ENCODE results near the gene HOPX. TPM values are rescaled to one million over a fixed set of nuclear protein-coding genes. Genes with fewer than 3 reads are reported as not detected.
"Not testable (repeated sequence)": the region's sequence is repeated elsewhere in the genome, so short reads cannot be mapped to it uniquely, and the experiment has no call there.

Gene HOPX
- total and polyA plus RNA-seq, 8 donors, result 1.2 to 79.1 (median 48.2) TPM; not detected in 1

DNA sequence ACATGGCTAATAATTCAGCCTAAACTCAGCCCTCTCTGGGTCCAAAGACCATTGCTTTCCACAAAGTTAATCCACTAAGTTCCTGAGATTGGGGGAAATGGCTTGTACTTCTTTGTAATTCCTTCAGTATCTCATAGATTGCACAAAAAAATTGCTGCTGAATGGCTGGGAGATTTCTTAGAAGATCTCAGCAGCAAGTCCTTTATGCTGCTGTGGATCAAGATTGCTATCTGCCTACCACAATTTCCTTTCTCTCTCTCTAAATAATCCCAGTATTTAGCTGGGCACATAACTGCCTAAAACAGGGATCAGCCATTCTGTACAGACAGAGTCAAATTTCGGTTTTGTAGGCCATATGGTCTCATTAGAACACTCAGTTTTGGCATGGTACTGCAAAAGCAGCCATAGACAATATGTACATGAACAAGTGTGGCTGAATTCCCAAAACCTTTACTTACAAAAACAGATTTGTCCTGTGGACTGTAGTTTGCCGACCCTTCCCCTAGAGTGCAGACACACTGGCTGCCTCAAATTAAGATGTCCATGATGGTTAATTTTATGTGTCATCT lies 18.5 kb upstream of the HOPX start:
- Histone ChIP-seq H3K9me3 (no peaks in the 10 kb centered on the region), H3K4me3 (no peak overlapping the region), H3K4me1 (no peaks in the 10 kb centered on the region), H3K27ac (no peak overlapping the region), H3K36me3 (no peaks in the 10 kb centered on the region), H3K27me3 (no peaks in the 10 kb centered on the region)
- intact Hi-C loops (cut with DNase I; ENCODE audit: low total_unique reads), result no loop called here
- TF ChIP-seq, protein P1, sequence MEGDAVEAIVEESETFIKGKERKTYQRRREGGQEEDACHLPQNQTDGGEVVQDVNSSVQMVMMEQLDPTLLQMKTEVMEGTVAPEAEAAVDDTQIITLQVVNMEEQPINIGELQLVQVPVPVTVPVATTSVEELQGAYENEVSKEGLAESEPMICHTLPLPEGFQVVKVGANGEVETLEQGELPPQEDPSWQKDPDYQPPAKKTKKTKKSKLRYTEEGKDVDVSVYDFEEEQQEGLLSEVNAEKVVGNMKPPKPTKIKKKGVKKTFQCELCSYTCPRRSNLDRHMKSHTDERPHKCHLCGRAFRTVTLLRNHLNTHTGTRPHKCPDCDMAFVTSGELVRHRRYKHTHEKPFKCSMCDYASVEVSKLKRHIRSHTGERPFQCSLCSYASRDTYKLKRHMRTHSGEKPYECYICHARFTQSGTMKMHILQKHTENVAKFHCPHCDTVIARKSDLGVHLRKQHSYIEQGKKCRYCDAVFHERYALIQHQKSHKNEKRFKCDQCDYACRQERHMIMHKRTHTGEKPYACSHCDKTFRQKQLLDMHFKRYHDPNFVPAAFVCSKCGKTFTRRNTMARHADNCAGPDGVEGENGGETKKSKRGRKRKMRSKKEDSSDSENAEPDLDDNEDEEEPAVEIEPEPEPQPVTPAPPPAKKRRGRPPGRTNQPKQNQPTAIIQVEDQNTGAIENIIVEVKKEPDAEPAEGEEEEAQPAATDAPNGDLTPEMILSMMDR (IDR thresholded peaks at IDR 0.05), result no peak
- TF ChIP-seq POLR2AphosphoS5 (IDR thresholded peaks at IDR 0.05) (no peak), POLR2A (IDR thresholded peaks at IDR 0.05) (no peak), EP300 (IDR thresholded peaks at IDR 0.05) (no peak)
- no peak for DNase-seq
- 64 to 81% (median 71%) methylated on average over 2 of the region's 2 CpGs for WGBS, 5 donors

DNA sequence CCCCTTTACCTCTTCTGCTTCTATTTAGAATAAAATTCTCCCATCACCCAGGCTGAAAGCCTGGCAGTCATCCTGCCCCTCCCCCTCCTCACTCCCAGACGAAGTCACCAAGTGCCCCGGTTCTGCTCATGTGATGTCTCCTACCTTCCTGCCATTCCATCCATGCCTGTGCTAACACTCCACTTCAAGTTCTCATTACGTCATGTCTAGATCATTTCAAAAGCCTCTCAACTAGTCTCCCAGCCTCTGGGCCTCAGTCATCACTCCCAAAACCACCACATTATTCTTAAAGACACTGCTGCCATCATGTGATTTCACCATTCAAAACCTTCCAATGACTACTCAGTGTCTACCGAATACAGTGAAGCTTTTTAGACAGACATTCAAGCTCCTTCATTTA lies 17.2 kb upstream of the HOPX start:
- 67 to 82% (median 75%) methylated on average over 4 of the region's 4 CpGs for WGBS, 5 donors
- Histone ChIP-seq H3K36me3 (no peaks in the 10 kb centered on the region), H3K4me1 (no peaks in the 10 kb centered on the region), H3K4me3 (no peak overlapping the region), H3K27ac (no peak overlapping the region), H3K9me3 (no peaks in the 10 kb centered on the region), H3K27me3 (no peaks in the 10 kb centered on the region)
- DNase-seq, result no peak
- TF ChIP-seq, protein P1 (IDR thresholded peaks at IDR 0.05), result no peak
- TF ChIP-seq POLR2AphosphoS5 (IDR thresholded peaks at IDR 0.05) (no peak), EP300 (IDR thresholded peaks at IDR 0.05) (no peak), POLR2A (IDR thresholded peaks at IDR 0.05) (no peak)
- intact Hi-C loops (cut with DNase I; ENCODE audit: low total_unique reads), result no loop called here

DNA sequence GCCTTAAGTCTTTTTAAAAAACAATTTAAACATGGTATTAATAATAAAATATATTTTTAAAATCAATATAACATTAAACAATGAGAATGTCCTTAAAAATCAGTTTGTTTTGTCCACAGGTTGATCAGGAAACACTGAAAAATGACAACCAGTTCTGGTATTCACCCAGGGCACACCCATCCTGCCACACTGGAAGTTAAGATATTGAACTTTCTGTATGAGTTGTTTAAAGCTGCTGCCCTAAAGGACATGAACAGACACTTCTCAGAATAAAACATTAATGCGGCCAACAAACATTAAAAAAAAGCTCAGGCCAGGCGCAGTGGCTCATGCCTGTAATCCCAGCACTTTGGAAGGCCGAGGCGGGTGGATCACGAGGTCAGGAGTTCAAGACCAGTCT lies 15.0 kb upstream of the HOPX start:
- H3K36me3 ChIP-seq, result no peaks in the 10 kb centered on the region
- intact Hi-C loops (cut with DNase I; ENCODE audit: low total_unique reads), result no loop called here
- no peak overlapping the region for H3K4me3 ChIP-seq
- H3K9me3 ChIP-seq, result no peaks in the 10 kb centered on the region
- TF ChIP-seq, protein P1 (IDR thresholded peaks at IDR 0.05), result no peak
- no peak for TF ChIP-seq POLR2A (IDR thresholded peaks at IDR 0.05)
- no peak for TF ChIP-seq EP300 (IDR thresholded peaks at IDR 0.05)
- no peak for TF ChIP-seq POLR2AphosphoS5 (IDR thresholded peaks at IDR 0.05)
- H3K27ac ChIP-seq, result no peak overlapping the region
- 65 to 77% (median 73%) methylated on average over 4 to 5 of the region's 5 CpGs for WGBS, 5 donors
- no peaks in the 10 kb centered on the region for H3K4me1 ChIP-seq
- H3K27me3 ChIP-seq, result no peaks in the 10 kb centered on the region
- no peak for DNase-seq

DNA sequence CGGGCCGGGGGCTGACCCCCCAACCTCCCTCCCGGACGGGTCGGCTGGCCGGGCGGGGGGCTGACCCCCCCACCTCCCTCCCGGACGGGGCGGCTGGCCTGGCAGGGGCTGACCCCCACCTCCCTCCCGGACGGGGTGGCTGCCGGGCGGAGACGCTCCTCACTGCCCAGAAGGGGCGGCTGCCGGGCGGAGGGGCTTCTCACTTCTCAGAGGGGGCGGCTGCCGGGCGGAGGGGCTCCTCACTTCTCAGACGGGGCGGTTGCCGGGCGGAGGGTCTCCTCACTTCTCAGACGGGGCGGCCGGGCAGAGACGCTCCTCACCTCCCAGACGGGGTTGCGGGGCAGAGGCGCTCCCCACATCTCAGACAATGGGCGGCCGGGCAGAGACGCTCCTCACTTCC lies 12.4 kb upstream of the HOPX start:
- H3K36me3 ChIP-seq; H3K4me3 ChIP-seq; H3K27me3 ChIP-seq; DNase-seq; H3K27ac ChIP-seq; intact Hi-C loops (cut with DNase I; ENCODE audit: low total_unique reads); H3K4me1 ChIP-seq; H3K9me3 ChIP-seq: not testable (repeated sequence)
- WGBS, 5 donors, result 81 to 97% (median 91%) methylated on average over 6 to 29 of the region's 35 CpGs; no CpG with 5 or more reads in 1 of the 5 donors

DNA sequence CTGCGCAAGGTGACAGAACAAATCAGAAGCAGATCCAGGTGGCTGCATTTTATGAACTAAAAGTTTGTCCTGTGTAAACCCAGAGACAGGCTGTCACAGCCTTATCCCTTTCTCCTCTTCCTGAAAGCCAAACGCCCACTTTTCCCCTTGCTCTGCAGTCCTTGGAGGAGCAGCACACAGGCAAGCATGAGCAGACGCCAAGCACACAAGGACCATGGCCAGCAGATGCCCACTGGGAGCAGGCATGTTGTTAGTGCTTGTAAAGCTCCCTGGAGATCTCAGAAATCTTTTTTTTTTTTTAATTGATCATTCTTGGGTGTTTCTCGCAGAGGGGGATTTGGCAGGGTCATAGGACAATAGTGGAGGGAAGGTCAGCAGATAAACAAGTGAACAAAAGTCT lies 11.5 kb upstream of the HOPX start:
- no peak for DNase-seq
- WGBS, 5 donors, result 41 to 56% (median 47%) methylated on average over 4 of the region's 4 CpGs
- Histone ChIP-seq H3K9me3 (no peaks in the 10 kb centered on the region), H3K4me1 (no peaks in the 10 kb centered on the region), H3K27ac (no peak overlapping the region), H3K27me3 (no peaks in the 10 kb centered on the region), H3K36me3 (no peaks in the 10 kb centered on the region), H3K4me3 (no peak overlapping the region)
- intact Hi-C loops (cut with DNase I; ENCODE audit: low total_unique reads), result no loop called here
- TF ChIP-seq EP300 (IDR thresholded peaks at IDR 0.05) (no peak), POLR2AphosphoS5 (IDR thresholded peaks at IDR 0.05) (no peak), POLR2A (IDR thresholded peaks at IDR 0.05) (no peak)
- TF ChIP-seq, protein P1 (IDR thresholded peaks at IDR 0.05), result no peak

Data from stomach (tissue), 9 donors.